T47D (cell line): ENCODE results near the gene HLA-G.
"Not testable (repeated sequence)": the region's sequence is repeated elsewhere in the genome, so short reads cannot be mapped to it uniquely, and the experiment has no call there.

Source experiments
- DNase-seq, 2 experiments: peaks; one replicate each; pipeline versions ENCODE4 v3.0.0 to v3.0.0-alpha.2; 2011 to 2012; ENCODE audit warnings: low read depth in 1 of 2, low spot score in 1 of 2
- JUND ChIP-seq: IDR thresholded peaks from 2 replicates; pipeline ENCODE4 v1.6.1; 2012; ENCODE audit warnings: low read depth
- in situ Hi-C: cut with HindIII; loops from 2 replicates; pipeline ENCODE4 v1.10.0; 2016; ENCODE audit warnings: low sequenced_read_pairs, low pct_unique_long_range_greater_than_20kb

HLA-G gene

GRCh38 chr6:29861521-29862255 lies 34.1 kb downstream of the HLA-G start:
- no peak for TF ChIP-seq JUND
- DNase-seq, result peak; percentile 30 to 45
- in situ Hi-C loops, result no loop called here

DNA sequence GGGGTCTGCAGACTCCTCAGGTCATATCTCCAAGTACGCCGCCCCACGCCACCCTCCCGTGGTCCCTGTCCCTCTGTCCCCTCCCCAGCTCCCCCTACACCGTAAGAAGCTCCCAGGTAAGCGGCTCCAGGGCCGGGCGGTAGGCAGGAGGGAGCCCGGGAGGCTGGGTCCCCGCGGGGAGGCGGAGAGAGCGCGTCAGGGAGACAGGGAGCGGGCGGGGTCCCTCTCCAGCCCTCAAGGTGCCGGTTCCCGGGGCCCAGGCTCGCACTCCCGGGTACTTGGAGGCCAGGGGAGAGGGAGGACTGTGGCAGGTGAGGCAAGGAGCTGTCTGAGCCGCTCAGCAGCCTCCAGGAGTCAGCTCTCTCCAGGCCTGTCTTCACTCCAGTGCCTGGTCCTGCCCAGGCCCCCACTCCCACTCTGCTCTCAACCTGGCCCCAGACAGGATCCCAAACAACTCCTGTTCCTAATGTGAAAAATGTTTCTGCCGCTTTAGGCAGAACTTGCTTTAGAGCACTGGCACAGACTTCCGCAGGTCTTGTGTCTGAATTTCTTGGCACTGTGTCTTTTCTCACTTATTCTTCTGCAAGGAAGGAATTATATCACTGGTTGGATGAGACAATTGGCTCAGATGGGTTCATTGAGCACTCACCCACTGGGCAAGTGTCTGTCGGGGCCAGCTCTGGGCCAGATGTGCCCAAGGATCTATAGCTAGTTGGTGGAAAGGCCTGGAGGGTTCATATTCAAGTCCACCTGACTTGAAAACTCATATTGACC lies 36.6 kb downstream of the HLA-G start:
- TF ChIP-seq JUND, result no peak
- DNase-seq, result no peak
- in situ Hi-C loops, result no loop called here

GRCh38 chr6:29865631-29866030 lies 38.0 kb downstream of the HLA-G start:
- no peak for TF ChIP-seq JUND
- no peak for DNase-seq
- in situ Hi-C loops, result no loop called here

DNA sequence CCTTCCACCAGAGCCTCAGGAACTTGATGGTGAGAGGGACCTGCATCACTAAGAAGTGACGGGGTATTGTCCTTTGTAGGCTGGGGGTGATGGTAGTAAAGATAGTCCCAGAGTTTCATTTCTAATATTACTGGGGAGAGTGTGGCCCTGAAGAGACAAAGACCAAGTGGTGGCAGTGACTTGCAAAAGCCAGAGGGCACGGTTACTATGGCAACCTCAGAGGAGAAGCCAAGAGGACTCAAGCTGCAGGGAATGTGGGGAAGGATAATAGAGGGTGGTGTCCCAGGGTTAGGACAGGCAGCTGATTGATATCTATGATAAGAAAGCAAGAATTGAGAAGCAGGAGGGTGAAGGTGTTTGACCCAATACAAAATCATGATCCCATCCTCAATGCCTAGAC lies 42.5 kb downstream of the HLA-G start:
- in situ Hi-C loops, result no loop called here

GRCh38 chr6:29872791-29873190 lies 45.2 kb downstream of the HLA-G start:
- TF ChIP-seq JUND, result no peak
- no peak for DNase-seq
- in situ Hi-C loops, result no loop called here

More for the DNA sequence above, 42.5 kb downstream of the HLA-G start:
- no peak for DNase-seq
- TF ChIP-seq JUND, result no peak

DNA sequence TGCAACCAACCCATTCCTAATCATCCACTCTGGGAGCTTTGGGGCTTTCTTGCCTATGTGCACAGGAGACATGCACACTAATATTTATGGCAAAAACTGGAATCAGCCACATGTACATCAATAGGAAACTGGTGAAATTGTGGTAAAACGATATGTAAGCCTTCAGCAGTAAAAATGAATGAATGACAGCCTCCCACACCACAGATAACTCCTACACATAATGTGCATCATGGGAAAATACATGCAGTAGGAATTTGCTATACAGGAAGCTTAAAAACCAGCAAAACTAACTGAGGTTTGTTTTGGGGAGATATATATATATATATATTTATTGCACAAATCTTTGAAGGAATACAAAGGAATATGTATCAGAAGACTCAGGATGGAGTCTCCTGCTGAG lies 47.6 kb downstream of the HLA-G start:
- in situ Hi-C loops, result no loop called here
- no peak for TF ChIP-seq JUND
- no peak for DNase-seq

DNA sequence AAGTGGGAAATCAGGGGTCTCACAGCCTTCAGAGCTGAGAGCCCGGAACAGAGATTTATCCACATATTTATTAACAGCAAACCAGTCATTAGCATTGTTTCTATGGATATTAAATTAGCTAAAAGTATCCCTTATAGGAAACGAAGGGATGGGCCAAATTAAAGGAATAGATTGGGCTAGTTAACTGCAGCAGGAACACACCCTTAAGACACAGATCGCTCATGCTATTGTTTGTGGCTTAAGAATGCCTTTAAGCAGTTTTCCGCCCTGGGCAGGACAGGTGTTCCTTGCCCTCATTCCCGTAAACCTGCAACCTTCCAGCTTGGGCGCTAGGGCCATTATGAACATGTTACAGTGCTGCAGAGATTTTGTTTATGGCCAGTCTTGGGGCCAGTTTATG lies 48.1 kb downstream of the HLA-G start:
- DNase-seq, in situ Hi-C loops: not testable (repeated sequence)
